Measurements from ENCODE around the gene CNTNAP2.
A peak's percentile ranks its signal among the peaks of the same experiment; 100 is the strongest.

CNTNAP2 gene

GRCh38 chr7:147423875-147424274 is 1307.3 kb downstream of the CNTNAP2 start:
- no peak for DNase-seq

- DNase-seq: no peak
Measured at GRCh38 chr7:147428075-147428474, 1311.5 kb downstream of the CNTNAP2 start.

- no peak for DNase-seq
Measured at GRCh38 chr7:147429961-147430360, 1313.4 kb downstream of the CNTNAP2 start.

GRCh38 chr7:147432079-147432478 is 1315.5 kb downstream of the CNTNAP2 start:
- DNase-seq: no peak

- no peak for DNase-seq
Measured at GRCh38 chr7:147432576-147432975, 1316.0 kb downstream of the CNTNAP2 start.

GRCh38 chr7:147436718-147437117 is 1320.1 kb downstream of the CNTNAP2 start:
- DNase-seq: no peak

GRCh38 chr7:147438216-147438615 is 1321.6 kb downstream of the CNTNAP2 start:
- no peak for DNase-seq

- no peak for DNase-seq
Measured at GRCh38 chr7:147443942-147444341, 1327.3 kb downstream of the CNTNAP2 start.

- no peak for DNase-seq
Measured at GRCh38 chr7:147452816-147453215, 1336.2 kb downstream of the CNTNAP2 start.

GRCh38 chr7:147465223-147465622 is 1348.6 kb downstream of the CNTNAP2 start:
- no peak for DNase-seq

- DNase-seq: no peak
Measured at GRCh38 chr7:147472556-147472955, 1356.0 kb downstream of the CNTNAP2 start.

- no peak for DNase-seq
Measured at GRCh38 chr7:147474862-147475261, 1358.3 kb downstream of the CNTNAP2 start.

GRCh38 chr7:147477526-147477925 is 1360.9 kb downstream of the CNTNAP2 start:
- no peak for DNase-seq

- no peak for DNase-seq
Measured at GRCh38 chr7:147478796-147479195, 1362.2 kb downstream of the CNTNAP2 start.

- no peak for DNase-seq
Measured at GRCh38 chr7:147483634-147484292, 1367.2 kb downstream of the CNTNAP2 start.

GRCh38 chr7:147485660-147486210 is 1369.1 kb downstream of the CNTNAP2 start:
- no peak for DNase-seq

- DNase-seq: no peak
Measured at GRCh38 chr7:147492606-147493005, 1376.0 kb downstream of the CNTNAP2 start.

GRCh38 chr7:147496209-147496608 is 1379.6 kb downstream of the CNTNAP2 start:
- DNase-seq: no peak

- DNase-seq: no peak
Measured at GRCh38 chr7:147497246-147497645, 1380.6 kb downstream of the CNTNAP2 start.

GRCh38 chr7:147498081-147498480 is 1381.5 kb downstream of the CNTNAP2 start:
- peak in 3 of 4 experiments; percentile 1 to 18 (median 3) for DNase-seq

- DNase-seq: no peak
Measured at GRCh38 chr7:147509035-147509501, 1392.5 kb downstream of the CNTNAP2 start.

GRCh38 chr7:147509541-147510200 is 1393.1 kb downstream of the CNTNAP2 start:
- DNase-seq: no peak

- no peak for DNase-seq
Measured at GRCh38 chr7:147510201-147510542, 1393.6 kb downstream of the CNTNAP2 start.

- DNase-seq: no peak
Measured at GRCh38 chr7:147510923-147511322, 1394.3 kb downstream of the CNTNAP2 start.

Measured in suppressor macrophage (primary cell).